PFSK-1 (cell line): ENCODE measurements around the gene ZNF417.

Source experiments
- POLR2AphosphoS5 ChIP-seq: IDR thresholded peaks from 2 replicates; pipeline ENCODE4 v1.6.1; 2012; ENCODE audit warnings: low read depth, mild to moderate bottlenecking, control low read depth, low read length, moderate library complexity
- TAF1 ChIP-seq: IDR thresholded peaks from 2 replicates; pipeline ENCODE4 v1.6.1; 2012; ENCODE audit warnings: low read length, control low read depth, borderline replicate concordance; ENCODE audit not compliant: insufficient read depth
- TF ChIP-seq, protein P1 (sequence below), 2 experiments: IDR thresholded peaks; 2 replicates each; pipeline versions ENCODE4 v1.6.1 to v1.8.0; 2011 to 2012; ENCODE audit warnings: low read depth in 2 of 2, low read length in 2 of 2, control low read depth in 1 of 2, inconsistent platforms in 1 of 2, mild to moderate bottlenecking in 1 of 2, moderate library complexity in 1 of 2; ENCODE audit not compliant: insufficient read depth in 1 of 2

DNA sequence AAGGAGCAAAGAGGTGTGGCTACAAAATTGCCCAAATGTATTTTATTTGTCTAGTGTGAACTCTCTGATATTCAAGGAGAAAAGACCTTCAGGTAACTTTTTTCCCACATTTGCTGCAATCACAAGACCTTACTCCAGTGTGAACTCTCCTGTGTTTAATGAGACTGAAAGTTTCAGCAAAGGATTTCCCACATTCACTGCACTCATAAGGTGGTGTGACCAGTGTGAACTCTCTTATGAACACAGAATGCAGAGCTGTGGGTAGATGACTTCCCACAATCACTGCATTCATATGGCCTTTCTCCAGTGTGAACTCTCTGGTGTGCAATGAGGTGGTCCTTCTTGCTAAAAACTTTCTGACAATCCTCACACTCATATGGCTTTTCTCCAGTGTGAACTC is 43.9 kb downstream of the ZNF417 start:
- TF ChIP-seq TAF1 (no peak), POLR2AphosphoS5 (no peak)
- TF ChIP-seq, protein P1, sequence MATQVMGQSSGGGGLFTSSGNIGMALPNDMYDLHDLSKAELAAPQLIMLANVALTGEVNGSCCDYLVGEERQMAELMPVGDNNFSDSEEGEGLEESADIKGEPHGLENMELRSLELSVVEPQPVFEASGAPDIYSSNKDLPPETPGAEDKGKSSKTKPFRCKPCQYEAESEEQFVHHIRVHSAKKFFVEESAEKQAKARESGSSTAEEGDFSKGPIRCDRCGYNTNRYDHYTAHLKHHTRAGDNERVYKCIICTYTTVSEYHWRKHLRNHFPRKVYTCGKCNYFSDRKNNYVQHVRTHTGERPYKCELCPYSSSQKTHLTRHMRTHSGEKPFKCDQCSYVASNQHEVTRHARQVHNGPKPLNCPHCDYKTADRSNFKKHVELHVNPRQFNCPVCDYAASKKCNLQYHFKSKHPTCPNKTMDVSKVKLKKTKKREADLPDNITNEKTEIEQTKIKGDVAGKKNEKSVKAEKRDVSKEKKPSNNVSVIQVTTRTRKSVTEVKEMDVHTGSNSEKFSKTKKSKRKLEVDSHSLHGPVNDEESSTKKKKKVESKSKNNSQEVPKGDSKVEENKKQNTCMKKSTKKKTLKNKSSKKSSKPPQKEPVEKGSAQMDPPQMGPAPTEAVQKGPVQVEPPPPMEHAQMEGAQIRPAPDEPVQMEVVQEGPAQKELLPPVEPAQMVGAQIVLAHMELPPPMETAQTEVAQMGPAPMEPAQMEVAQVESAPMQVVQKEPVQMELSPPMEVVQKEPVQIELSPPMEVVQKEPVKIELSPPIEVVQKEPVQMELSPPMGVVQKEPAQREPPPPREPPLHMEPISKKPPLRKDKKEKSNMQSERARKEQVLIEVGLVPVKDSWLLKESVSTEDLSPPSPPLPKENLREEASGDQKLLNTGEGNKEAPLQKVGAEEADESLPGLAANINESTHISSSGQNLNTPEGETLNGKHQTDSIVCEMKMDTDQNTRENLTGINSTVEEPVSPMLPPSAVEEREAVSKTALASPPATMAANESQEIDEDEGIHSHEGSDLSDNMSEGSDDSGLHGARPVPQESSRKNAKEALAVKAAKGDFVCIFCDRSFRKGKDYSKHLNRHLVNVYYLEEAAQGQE (IDR thresholded peaks at IDR 0.05; ENCODE audit: insufficient read depth in 1 of 2, low read depth in 2 of 2, low read length in 2 of 2): no peak
